A549 (cell line): Measurements from ENCODE around the gene RUSC1.

Experiments used
- CTCF ChIP-seq: fragments of >200 bp; sonication (Bioruptor Twin); formaldehyde crosslinking; IDR thresholded peaks from 3 replicates; pipeline ENCODE4 v1.5.1; 2016
- E2F6 ChIP-seq: IDR thresholded peaks from 2 replicates; pipeline ENCODE4 v1.6.1; 2012; ENCODE audit warnings: low read depth, borderline replicate concordance
- ELK1 ChIP-seq: fragments of 150-350 bp; IDR thresholded peaks from 2 replicates; pipeline ENCODE4 v1.6.1; 2014; ENCODE audit warnings: low read depth, mild to moderate bottlenecking, low read length
- POLR2A ChIP-seq: IDR thresholded peaks from 2 replicates; pipeline ENCODE4 v1.6.1; 2012; ENCODE audit warnings: mild to moderate bottlenecking, low read length
- SMC3 ChIP-seq: fragments of >200 bp; sonication (Bioruptor Twin); formaldehyde crosslinking; IDR thresholded peaks from 3 replicates; pipeline ENCODE4 v1.6.1; 2018; ENCODE audit warnings: inconsistent platforms
- USF2 ChIP-seq: fragments of 450-650 bp; IDR thresholded peaks from 2 replicates; pipeline ENCODE4 v1.6.1; 2014; ENCODE audit warnings: antibody characterized with exemption
- TF ChIP-seq, protein P1 (sequence below): IDR thresholded peaks from 2 replicates; pipeline ENCODE4 v1.6.1; 2012
- TF ChIP-seq, protein P2 (sequence below): fragments of >200 bp; sonication (Bioruptor Twin); formaldehyde crosslinking; IDR thresholded peaks from 3 replicates; pipeline ENCODE4 v1.6.1; 2016

- no peak for TF ChIP-seq E2F6
- no peak for TF ChIP-seq ELK1
- TF ChIP-seq CTCF = no peak
- no peak for TF ChIP-seq USF2
- TF ChIP-seq SMC3 = no peak
- no peak for TF ChIP-seq POLR2A
- TF ChIP-seq, protein P1, sequence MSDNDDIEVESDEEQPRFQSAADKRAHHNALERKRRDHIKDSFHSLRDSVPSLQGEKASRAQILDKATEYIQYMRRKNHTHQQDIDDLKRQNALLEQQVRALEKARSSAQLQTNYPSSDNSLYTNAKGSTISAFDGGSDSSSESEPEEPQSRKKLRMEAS = no peak
- TF ChIP-seq, protein P2, sequence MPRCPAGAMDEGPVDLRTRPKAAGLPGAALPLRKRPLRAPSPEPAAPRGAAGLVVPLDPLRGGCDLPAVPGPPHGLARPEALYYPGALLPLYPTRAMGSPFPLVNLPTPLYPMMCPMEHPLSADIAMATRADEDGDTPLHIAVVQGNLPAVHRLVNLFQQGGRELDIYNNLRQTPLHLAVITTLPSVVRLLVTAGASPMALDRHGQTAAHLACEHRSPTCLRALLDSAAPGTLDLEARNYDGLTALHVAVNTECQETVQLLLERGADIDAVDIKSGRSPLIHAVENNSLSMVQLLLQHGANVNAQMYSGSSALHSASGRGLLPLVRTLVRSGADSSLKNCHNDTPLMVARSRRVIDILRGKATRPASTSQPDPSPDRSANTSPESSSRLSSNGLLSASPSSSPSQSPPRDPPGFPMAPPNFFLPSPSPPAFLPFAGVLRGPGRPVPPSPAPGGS = no peak
Observed at GRCh38 chr1:155360051-155360450, 39.4 kb downstream of the RUSC1 start.
